Upper lobe of right lung (tissue), 1 donor: ENCODE data around the gene TMEM231. TPM values are rescaled to one million over a fixed set of nuclear protein-coding genes. Genes with fewer than 3 reads are reported as not detected.

Source experiments
- ATAC-seq: fragments of 200-7000 bp; cut with Tn5 transposase; one replicate; pipeline ENCODE4 v1.9.1; 2020; ENCODE audit warnings: mild to moderate bottlenecking, moderate library complexity
- DNase-seq: peaks from one replicate; pipeline ENCODE4 v3.0.0-alpha.2; 2020
- H3K27ac ChIP-seq: fragments of 200-600 bp; one replicate; pipeline ENCODE4 v1.8.0; 2022
- H3K27me3 ChIP-seq: fragments of 200-600 bp; one replicate; pipeline ENCODE4 v1.8.0; 2022; ENCODE audit warnings: mild to moderate bottlenecking
- H3K36me3 ChIP-seq: fragments of 200-600 bp; one replicate; pipeline ENCODE4 v1.8.0; 2022
- H3K4me1 ChIP-seq: fragments of 200-600 bp; one replicate; pipeline ENCODE4 v1.8.0; 2022
- H3K4me3 ChIP-seq: fragments of 200-600 bp; one replicate; pipeline ENCODE4 v1.8.0; 2022; ENCODE audit warnings: mild to moderate bottlenecking
- H3K9me3 ChIP-seq: fragments of 200-600 bp; one replicate; pipeline ENCODE4 v1.8.0; 2022
- CTCF ChIP-seq: fragments of 200-600 bp; IDR thresholded peaks from one replicate; pipeline ENCODE4 v1.8.0; 2022; ENCODE audit warnings: antibody characterized with exemption
- intact Hi-C: fragments of 100-400 bp; cut with DNase I; formaldehyde crosslinking; loops from one replicate; pipeline ENCODE4 v1.11.0; 2022
- total RNA-seq: library from RNA; stranded (reverse); fragmentation: NEBNext Ultra II Directional; extraction: Animal tissue kit (Norgen Biotek cat#: 25700); gene quantifications from one replicate; pipeline ENCODE4 v1.2.1, GENCODE V29; 2021
- donor health status: DM: no; HTN: yes; CAD: no; lungs with severe emphysema.

The TMEM231 gene
- total RNA-seq, 1 donor from 2014 or later, result 4.5 TPM

- DNase-seq (no peak), ATAC-seq (no peak)
- Histone ChIP-seq H3K36me3 (peaks cover 60% of the 10 kb centered on the region), H3K27me3 (no peaks in the 10 kb centered on the region), H3K4me1 (peaks cover 5% of the 10 kb centered on the region), H3K4me3 (no peak overlapping the region), H3K27ac (no peak overlapping the region), H3K9me3 (no peaks in the 10 kb centered on the region)
- no peak for TF ChIP-seq CTCF
- intact Hi-C loops, result no loop called here
Measured at GRCh38 chr16:75579281-75579834, 23.3 kb upstream of the TMEM231 start.

GRCh38 chr16:75578725-75579124 lies 22.7 kb upstream of the TMEM231 start:
- Histone ChIP-seq H3K9me3 (no peaks in the 10 kb centered on the region), H3K4me1 (peaks cover 5% of the 10 kb centered on the region), H3K4me3 (no peak overlapping the region), H3K27ac (no peak overlapping the region), H3K36me3 (peaks cover 67% of the 10 kb centered on the region), H3K27me3 (no peaks in the 10 kb centered on the region)
- no peak for TF ChIP-seq CTCF
- intact Hi-C loops, result no loop called here
- DNase-seq, result no peak
- no peak for ATAC-seq

GRCh38 chr16:75578212-75578611 lies 22.2 kb upstream of the TMEM231 start:
- Histone ChIP-seq H3K9me3 (no peaks in the 10 kb centered on the region), H3K27me3 (no peaks in the 10 kb centered on the region), H3K4me3 (no peak overlapping the region), H3K27ac (no peak overlapping the region), H3K36me3 (peaks cover 72% of the 10 kb centered on the region), H3K4me1 (peaks cover 5% of the 10 kb centered on the region)
- DNase-seq (no peak), ATAC-seq (no peak)
- intact Hi-C loops, result no loop called here
- no peak for TF ChIP-seq CTCF

- H3K4me3 ChIP-seq, result no peak overlapping the region
- ATAC-seq (no peak), DNase-seq (no peak)
- H3K27ac ChIP-seq, result no peak overlapping the region
- H3K36me3 ChIP-seq, result peaks cover 88% of the 10 kb centered on the region
- H3K27me3 ChIP-seq, result no peaks in the 10 kb centered on the region
- TF ChIP-seq CTCF, result no peak
- peaks cover 9% of the 10 kb centered on the region for H3K4me1 ChIP-seq
- no peaks in the 10 kb centered on the region for H3K9me3 ChIP-seq
- intact Hi-C loops, result no loop called here
Measured at GRCh38 chr16:75576384-75576811, 20.3 kb upstream of the TMEM231 start.

GRCh38 chr16:75575958-75576357 lies 19.9 kb upstream of the TMEM231 start:
- intact Hi-C loops, result no loop called here
- no peak overlapping the region for H3K27ac ChIP-seq
- no peak overlapping the region for H3K4me3 ChIP-seq
- H3K9me3 ChIP-seq, result no peaks in the 10 kb centered on the region
- peaks cover 13% of the 10 kb centered on the region for H3K4me1 ChIP-seq
- DNase-seq (no peak), ATAC-seq (no peak)
- H3K27me3 ChIP-seq, result no peaks in the 10 kb centered on the region
- peaks cover 92% of the 10 kb centered on the region for H3K36me3 ChIP-seq
- no peak for TF ChIP-seq CTCF

GRCh38 chr16:75573955-75574354 lies 17.9 kb upstream of the TMEM231 start:
- H3K4me1 ChIP-seq, result peaks cover 31% of the 10 kb centered on the region
- ATAC-seq, result no peak
- no peak overlapping the region for H3K4me3 ChIP-seq
- TF ChIP-seq CTCF, result no peak
- no peak for DNase-seq
- peaks cover 98% of the 10 kb centered on the region for H3K36me3 ChIP-seq
- no peaks in the 10 kb centered on the region for H3K27me3 ChIP-seq
- intact Hi-C loops, result no loop called here
- no peaks in the 10 kb centered on the region for H3K9me3 ChIP-seq
- no peak overlapping the region for H3K27ac ChIP-seq
